Measurements from ENCODE around the gene SIMC1.

Gene SIMC1

GRCh38 chr5:176350416-176350815 is 112.2 kb downstream of the SIMC1 start:
- DNase-seq = no peak
- TF ChIP-seq GATA1 (IDR thresholded peaks at IDR 0.05; ENCODE audit: low read depth, low read length) (no peak), POLR2A (IDR thresholded peaks at IDR 0.05; ENCODE audit: low read length) (no peak)

DNA sequence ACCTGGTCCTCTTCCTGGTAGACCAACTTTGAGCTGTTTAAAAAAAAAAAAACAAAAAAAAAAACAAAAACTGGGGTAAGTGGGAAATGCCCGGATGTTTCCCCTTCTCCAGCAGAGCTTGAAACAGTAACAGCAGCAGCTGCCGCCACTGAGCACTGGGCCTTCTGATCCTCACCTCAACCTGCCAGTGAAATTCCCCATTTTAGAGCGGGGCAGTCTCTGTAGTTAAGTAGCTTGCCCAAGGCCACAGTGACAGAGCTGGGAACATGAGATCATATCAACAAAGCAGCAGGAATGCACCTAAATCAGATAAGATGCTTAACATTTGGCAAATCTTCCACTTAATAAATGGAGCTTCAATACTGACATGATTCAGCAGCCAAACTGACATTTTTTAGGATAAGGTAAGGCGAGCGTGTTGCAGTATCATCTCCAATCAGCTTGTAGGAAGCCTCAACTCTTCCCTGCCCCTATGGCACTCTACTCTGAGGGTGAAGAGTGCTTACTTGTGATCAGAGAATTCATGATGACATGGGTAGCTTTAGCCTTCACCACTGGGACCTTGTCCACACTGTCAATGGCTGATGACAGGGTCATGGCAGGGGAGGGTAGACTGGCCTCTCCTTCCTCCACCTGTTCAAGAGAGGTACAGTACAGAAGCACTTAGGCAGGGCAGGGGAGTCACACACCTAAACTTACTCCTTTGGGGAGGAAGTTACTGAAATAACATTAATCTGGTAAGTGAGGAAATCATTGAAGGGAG is 114.1 kb downstream of the SIMC1 start:
- no peak for DNase-seq
- TF ChIP-seq GATA1 (IDR thresholded peaks at IDR 0.05; ENCODE audit: low read depth, low read length) (no peak), POLR2A (IDR thresholded peaks at IDR 0.05; ENCODE audit: low read length) (no peak)

GRCh38 chr5:176353533-176353932 is 115.3 kb downstream of the SIMC1 start:
- TF ChIP-seq GATA1 (IDR thresholded peaks at IDR 0.05; ENCODE audit: low read depth, low read length) = no peak
- no peak for TF ChIP-seq POLR2A (IDR thresholded peaks at IDR 0.05; ENCODE audit: low read length)
- DNase-seq = no peak

DNA sequence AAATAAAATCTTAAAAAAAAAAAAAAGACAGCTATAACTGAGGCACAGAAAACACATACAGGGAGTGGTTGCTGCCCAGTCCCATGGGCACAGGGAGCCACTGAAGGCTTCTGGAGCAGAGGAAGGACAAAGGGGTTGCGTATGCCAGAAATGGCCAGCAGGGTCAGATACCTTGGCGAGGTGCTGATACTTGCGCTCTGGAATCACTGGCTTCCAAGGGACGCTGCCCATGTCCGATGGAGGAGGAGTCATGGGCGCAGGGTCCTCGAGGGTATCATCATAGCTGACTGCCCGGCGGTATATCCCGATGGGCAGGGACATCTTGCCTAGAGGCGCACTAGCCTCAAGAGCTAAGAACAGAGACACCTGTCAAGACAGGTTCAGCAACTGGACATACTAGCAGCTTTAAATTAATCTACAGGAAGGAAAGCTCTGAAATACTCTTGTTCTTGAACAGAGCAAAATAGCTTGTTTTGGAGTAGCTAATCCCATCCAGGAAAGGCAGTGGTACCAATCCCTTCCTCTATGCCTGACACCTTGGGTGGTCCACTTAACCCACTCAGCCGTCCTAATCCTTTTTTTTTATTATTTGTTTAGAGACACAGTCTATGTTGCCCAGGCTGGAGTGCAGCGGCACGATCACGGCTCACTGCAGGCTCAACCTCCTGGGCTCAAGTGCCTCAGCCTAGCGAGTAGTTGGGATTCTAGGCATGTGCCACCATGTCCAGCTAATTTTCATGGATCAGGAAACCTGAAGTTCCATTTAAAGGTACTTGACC is 117.4 kb downstream of the SIMC1 start:
- no peak for DNase-seq
- TF ChIP-seq GATA1 (IDR thresholded peaks at IDR 0.05; ENCODE audit: low read depth, low read length) (no peak), POLR2A (IDR thresholded peaks at IDR 0.05; ENCODE audit: low read length) (no peak)

GRCh38 chr5:176356179-176356566 is 117.9 kb downstream of the SIMC1 start:
- TF ChIP-seq POLR2A (IDR thresholded peaks at IDR 0.05; ENCODE audit: low read length) (no peak), GATA1 (IDR thresholded peaks at IDR 0.05; ENCODE audit: low read depth, low read length) (no peak)

DNA sequence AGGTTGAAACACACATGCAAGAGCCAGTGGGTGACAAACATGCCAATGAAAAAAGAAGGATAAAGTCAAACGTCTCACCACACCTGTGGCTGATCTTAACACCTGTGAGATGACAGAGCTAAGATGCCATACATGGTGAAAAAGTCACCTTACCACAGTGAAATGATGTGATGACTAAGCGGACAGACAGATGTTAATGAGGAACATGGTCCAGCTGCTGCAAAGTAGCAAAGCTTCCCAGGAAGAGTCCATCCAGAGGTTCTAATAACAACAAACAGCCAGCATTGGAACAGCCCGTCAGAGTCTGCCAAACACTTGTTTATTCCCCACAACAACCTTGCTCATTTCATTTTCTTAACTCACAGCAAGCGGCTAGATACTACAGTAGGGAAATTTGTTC is 121.4 kb downstream of the SIMC1 start:
- peak in 1 of 2 experiments; percentile 29 for DNase-seq
- TF ChIP-seq GATA1 (IDR thresholded peaks at IDR 0.05; ENCODE audit: low read depth, low read length) = no peak
- no peak for TF ChIP-seq POLR2A (IDR thresholded peaks at IDR 0.05; ENCODE audit: low read length)

More at GRCh38 chr5:176356179-176356566, 117.9 kb downstream of the SIMC1 start:
- DNase-seq = no peak

GRCh38 chr5:176360894-176361436 is 122.7 kb downstream of the SIMC1 start:
- peak in 1 of 2 experiments; percentile 45 for DNase-seq
- no peak for TF ChIP-seq GATA1 (IDR thresholded peaks at IDR 0.05; ENCODE audit: low read depth, low read length)
- TF ChIP-seq POLR2A (IDR thresholded peaks at IDR 0.05; ENCODE audit: low read length) = no peak

- peak; percentile 93 to 95 for DNase-seq
- TF ChIP-seq POLR2A (IDR thresholded peaks at IDR 0.05; ENCODE audit: low read length) (peak; percentile 85), GATA1 (IDR thresholded peaks at IDR 0.05; ENCODE audit: low read depth, low read length) (no peak)
Observed at GRCh38 chr5:176361437-176362232, 123.4 kb downstream of the SIMC1 start, which contains the start of gene KIAA1191. Gene KIAA1191 (minus strand): TSS chr5:176361764. CDS start chr5:176359508, 2,256 bp downstream.

GRCh38 chr5:176362233-176362490 is 123.9 kb downstream of the SIMC1 start:
- no peak for TF ChIP-seq GATA1 (IDR thresholded peaks at IDR 0.05; ENCODE audit: low read depth, low read length)
- no peak for TF ChIP-seq POLR2A (IDR thresholded peaks at IDR 0.05; ENCODE audit: low read length)

DNA sequence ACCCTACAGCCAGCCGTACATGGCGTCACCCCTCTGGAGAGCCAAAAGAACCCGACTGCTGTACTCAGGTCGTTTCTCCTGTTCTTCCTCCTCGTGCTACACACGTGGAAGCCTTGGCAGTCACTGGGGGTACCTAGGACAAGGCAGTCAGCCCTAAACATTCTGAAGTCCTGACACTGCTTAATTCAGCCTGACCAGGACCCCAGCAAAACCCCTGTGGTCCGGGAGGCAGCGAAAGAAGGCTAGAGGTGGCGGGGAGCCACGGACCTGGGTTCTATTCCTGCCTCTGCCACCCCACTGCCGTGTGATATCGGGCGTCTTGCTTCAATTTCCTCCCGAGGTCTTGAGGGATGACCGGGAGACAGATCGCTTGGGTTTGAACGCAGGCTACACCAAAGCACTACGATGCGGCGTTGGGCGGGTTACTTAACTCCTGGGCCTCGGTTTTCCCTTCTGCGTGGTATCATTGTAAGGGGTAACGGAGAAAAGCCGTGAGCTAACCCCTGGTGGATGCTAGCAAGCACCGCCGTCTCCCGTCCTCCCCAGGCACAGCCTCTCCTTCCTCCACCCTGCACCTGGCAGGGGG is 126.6 kb downstream of the SIMC1 start:
- TF ChIP-seq POLR2A (IDR thresholded peaks at IDR 0.05; ENCODE audit: low read length) (no peak), GATA1 (IDR thresholded peaks at IDR 0.05; ENCODE audit: low read depth, low read length) (no peak)
- peak in 1 of 2 experiments; percentile 25 for DNase-seq

More at GRCh38 chr5:176362233-176362490, 123.9 kb downstream of the SIMC1 start:
- DNase-seq = no peak

- peak; percentile 44 to 47 for DNase-seq
- TF ChIP-seq POLR2A (IDR thresholded peaks at IDR 0.05; ENCODE audit: low read length) (no peak), GATA1 (IDR thresholded peaks at IDR 0.05; ENCODE audit: low read depth, low read length) (no peak)
Observed at GRCh38 chr5:176365351-176366231, 127.4 kb downstream of the SIMC1 start, which contains the start of gene ARL10. Gene ARL10 (plus strand): TSS chr5:176365487. CDS start chr5:176365564, 77 bp downstream.

DNA sequence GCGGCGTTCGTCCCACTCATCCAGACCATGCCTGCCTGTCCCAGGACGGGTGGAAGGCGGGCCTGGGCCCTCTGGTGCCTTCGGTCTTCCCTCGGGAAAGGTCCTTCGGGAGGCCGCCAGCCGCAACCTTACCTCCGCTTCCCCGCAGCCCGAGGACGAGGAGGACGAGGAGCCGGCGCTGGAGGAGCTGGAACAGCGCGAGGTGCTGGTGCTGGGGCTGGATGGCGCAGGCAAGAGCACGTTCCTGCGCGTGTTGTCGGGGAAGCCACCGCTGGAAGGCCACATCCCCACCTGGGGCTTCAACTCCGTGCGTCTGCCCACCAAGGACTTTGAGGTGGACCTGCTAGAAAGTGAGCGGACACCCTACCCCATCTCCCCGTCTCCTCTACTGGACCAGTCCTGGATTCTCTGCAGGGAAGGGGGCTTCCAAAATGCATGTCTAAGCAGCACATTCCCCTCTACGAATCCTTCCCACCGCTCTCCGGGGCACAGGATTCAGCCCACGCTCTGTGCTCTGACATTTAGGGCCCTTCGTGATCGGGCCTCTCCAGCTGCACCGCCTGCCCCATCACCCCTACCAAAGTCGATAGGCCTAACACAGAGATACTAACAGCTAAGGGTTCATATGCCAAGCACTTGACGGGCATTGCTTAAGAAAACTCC is 128.1 kb downstream of the SIMC1 start:
- no peak for TF ChIP-seq GATA1 (IDR thresholded peaks at IDR 0.05; ENCODE audit: low read depth, low read length)
- TF ChIP-seq POLR2A (IDR thresholded peaks at IDR 0.05; ENCODE audit: low read length) = no peak
- DNase-seq = no peak
